HCT116 (cell line): ENCODE measurements around the gene MTHFD1L. TPM values are rescaled to one million over a fixed set of nuclear protein-coding genes. Genes with fewer than 3 reads are reported as not detected.

Experiments used
- ATAC-seq: fragments of 200-7000 bp; cut with Tn5 transposase; 2 replicates; pipeline ENCODE4 v1.9.1; 2020; ENCODE audit warnings: mild to moderate bottlenecking, moderate library complexity
- BruUV-seq: library from RNA; stranded (reverse); fragments of 400-500 nt; replicated peaks from 2 replicates; lab custom pipeline; 2021; lab: Mats Ljungman, UMichigan
- CTCF ChIA-PET: fragments of 300-600 bp; sonication (Branson Sonifier 250); formaldehyde crosslinking; loops from one replicate; lab custom pipeline; 2021; ENCODE audit warnings: antibody characterized with exemption; lab: Charles Lee
- POLR2A ChIA-PET: fragments of 300-600, 350-600 bp; sonication (Branson Sonifier 250); formaldehyde crosslinking; loops from one replicate; lab custom pipeline; 2021; ENCODE audit warnings: antibody characterized with exemption; lab: Charles Lee
- RAD21 ChIA-PET, 2 experiments: fragments of 300-600 bp; sonication (Branson Sonifier 250); formaldehyde crosslinking; loops; one replicate each; lab custom pipeline; 2023; ENCODE audit warnings: low total read pairs in 2 of 2; ENCODE audit not compliant: uncharacterized antibody in 2 of 2, unreplicated experiment in 2 of 2, low non-redundant PET in 1 of 2; lab: Charles Lee
- DNase-seq: peaks from one replicate; pipeline ENCODE4 v3.0.0-alpha.2; 2010; ENCODE audit warnings: low read depth, low spot score
- H2AFZ ChIP-seq: fragments of 200-600 bp; shearing (Covaris generic), sonication (generic); 2 replicates; pipeline ENCODE4 v1.6.1; 2017; ENCODE audit warnings: low read depth, mixed run types, mixed read lengths, antibody characterized with exemption, low read length; ENCODE audit not compliant: poor library complexity, severe bottlenecking
- H3K27ac ChIP-seq: 2 replicates; pipeline ENCODE4 v1.5.1; 2012; ENCODE audit warnings: low read depth, low read length
- H3K27me3 ChIP-seq: fragments of 200-600 bp; sonication (generic); 2 replicates; pipeline ENCODE4 v1.6.1; 2016; ENCODE audit warnings: mixed run types, low read length, mixed read lengths; ENCODE audit not compliant: insufficient read depth
- H3K36me3 ChIP-seq, 2 experiments: fragments of 200-500 bp in 1 of 2; fragments of 200-600 bp in 1 of 2; sonication (Bioruptor generic) in 1 of 2; sonication (generic) in 1 of 2; 2 replicates each; pipeline versions ENCODE4 v1.5.1 to v1.6.1; 2014 to 2016; ENCODE audit warnings: low read length in 2 of 2, inconsistent platforms in 1 of 2, mixed read lengths in 1 of 2, mixed run types in 1 of 2; ENCODE audit not compliant: insufficient read depth in 2 of 2, control insufficient read depth in 1 of 2
- H3K4me1 ChIP-seq, 2 experiments: fragments of 200-600 bp in 1 of 2; sonication (generic) in 1 of 2; 2 replicates each; pipeline versions ENCODE4 v1.5.1 to v1.6.1; 2012 to 2017; ENCODE audit warnings: low read length in 2 of 2, inconsistent platforms in 1 of 2, mild to moderate bottlenecking in 1 of 2, mixed read lengths in 1 of 2, mixed run types in 1 of 2, moderate library complexity in 1 of 2; ENCODE audit not compliant: insufficient read depth in 2 of 2, control insufficient read depth in 1 of 2
- H3K4me2 ChIP-seq: fragments of 200-600 bp; sonication (generic); 2 replicates; pipeline ENCODE4 v1.6.1; 2017; ENCODE audit warnings: mixed run types, low read length, mixed read lengths
- H3K4me3 ChIP-seq, 2 experiments: fragments of 200-600 bp in 1 of 2; sonication (generic) in 1 of 2; replicated peaks in 1 of 2; 2 replicates each; pipeline ENCODE4 v1.5.1; 2011 to 2016; ENCODE audit warnings: low read length in 2 of 2, control low read depth in 1 of 2, low read depth in 1 of 2, mild to moderate bottlenecking in 1 of 2, mixed read lengths in 1 of 2, mixed run types in 1 of 2
- H3K79me2 ChIP-seq: fragments of 200-600 bp; sonication (generic); 2 replicates; pipeline ENCODE4 v1.6.1; 2017; ENCODE audit warnings: mild to moderate bottlenecking, mixed run types, low read length, moderate library complexity, mixed read lengths; ENCODE audit not compliant: insufficient read depth
- H3K9ac ChIP-seq: fragments of 200-600 bp; sonication (generic); 2 replicates; pipeline ENCODE4 v1.6.1; 2016; ENCODE audit warnings: low read length, mixed read lengths
- H3K9me2 ChIP-seq: fragments of 200-600 bp; sonication (generic), shearing (Covaris generic); 2 replicates; pipeline ENCODE4 v1.6.1; 2017; ENCODE audit warnings: mixed run types, mild to moderate bottlenecking, moderate library complexity; ENCODE audit not compliant: insufficient read depth
- H3K9me3 ChIP-seq, 2 experiments: fragments of 200-500 bp in 1 of 2; fragments of 200-600 bp in 1 of 2; sonication (Bioruptor generic) in 1 of 2; sonication (generic) in 1 of 2; 2 replicates each; pipeline ENCODE4 v1.6.1; 2014 to 2017; ENCODE audit warnings: low read length in 2 of 2, mixed read lengths in 2 of 2, inconsistent platforms in 1 of 2, low read depth in 1 of 2, mild to moderate bottlenecking in 1 of 2, mixed run types in 1 of 2, moderate library complexity in 1 of 2; ENCODE audit not compliant: control insufficient read depth in 1 of 2, insufficient read depth in 1 of 2
- H4K20me1 ChIP-seq: fragments of 200-600 bp; sonication (generic), shearing (Covaris generic); 2 replicates; pipeline ENCODE4 v1.6.1; 2017; ENCODE audit warnings: mixed run types, mild to moderate bottlenecking, moderate library complexity; ENCODE audit not compliant: insufficient read depth
- ATF3 ChIP-seq: IDR thresholded peaks from 2 replicates; pipeline ENCODE4 v1.6.1; 2012
- CBX3 ChIP-seq: IDR thresholded peaks from 2 replicates; pipeline ENCODE4 v1.6.1; 2012; ENCODE audit warnings: low read depth
- CEBPB ChIP-seq: IDR thresholded peaks from 2 replicates; pipeline ENCODE4 v1.6.1; 2012; ENCODE audit warnings: low read depth
- EGR1 ChIP-seq: IDR thresholded peaks from 2 replicates; pipeline ENCODE4 v1.6.1; 2012; ENCODE audit warnings: low read depth
- ELF1 ChIP-seq: IDR thresholded peaks from 2 replicates; pipeline ENCODE4 v1.6.1; 2012; ENCODE audit warnings: low read depth, borderline replicate concordance
- EZH2 ChIP-seq: fragments of 200-600 bp; sonication (generic); IDR thresholded peaks from 2 replicates; pipeline ENCODE4 v1.6.1; 2017; ENCODE audit warnings: antibody characterized with exemption, mixed run types
- EZH2phosphoT487 ChIP-seq: fragments of 200-600 bp; IDR thresholded peaks from 2 replicates; pipeline ENCODE4 v1.6.1; 2018; ENCODE audit warnings: antibody characterized with exemption, borderline replicate concordance
- FOSL1 ChIP-seq: IDR thresholded peaks from 2 replicates; pipeline ENCODE4 v1.6.1; 2012; ENCODE audit warnings: low read depth
- POLR2A ChIP-seq: IDR thresholded peaks from 2 replicates; pipeline ENCODE4 v1.7.0; 2011; ENCODE audit warnings: borderline replicate concordance; ENCODE audit not compliant: insufficient read depth, insufficient read length; ENCODE audit errors: extremely low read depth
- POLR2AphosphoS5 ChIP-seq: IDR thresholded peaks from 2 replicates; pipeline ENCODE4 v1.6.1; 2011; ENCODE audit warnings: mild to moderate bottlenecking, low read depth, low read length, moderate library complexity
- RAD21 ChIP-seq: IDR thresholded peaks from 2 replicates; pipeline ENCODE4 v1.6.1; 2012; ENCODE audit warnings: low read depth, mild to moderate bottlenecking
- REST ChIP-seq: IDR thresholded peaks from 2 replicates; pipeline ENCODE4 v1.6.1; 2012; ENCODE audit warnings: low read depth
- SP1 ChIP-seq: IDR thresholded peaks from 2 replicates; pipeline ENCODE4 v1.6.1; 2012; ENCODE audit warnings: low read depth
- SRF ChIP-seq: IDR thresholded peaks from 2 replicates; pipeline ENCODE4 v1.6.1; 2012; ENCODE audit warnings: low read depth
- TCF7L2 ChIP-seq: IDR thresholded peaks from 2 replicates; pipeline ENCODE4 v1.7.0; 2011; ENCODE audit warnings: borderline replicate concordance, inconsistent platforms; ENCODE audit not compliant: insufficient read depth, insufficient read length; ENCODE audit errors: extremely low read depth
- ZFX ChIP-seq: fragments of 450-650 bp; IDR thresholded peaks from 2 replicates; pipeline ENCODE4 v1.6.1; 2017
- ZNF274 ChIP-seq: fragments of 200-500 bp; sonication (Bioruptor generic); IDR thresholded peaks from 2 replicates; pipeline ENCODE4 v1.6.1; 2014; ENCODE audit warnings: mild to moderate bottlenecking, low read depth, low read length, inconsistent platforms
- intact Hi-C: fragments of 100-400 bp; cut with micrococcal nuclease; formaldehyde crosslinking; loops from 2 replicates; pipeline ENCODE4 v1.10.0; 2022
- total RNA-seq: library from RNA; stranded (reverse); gene quantifications from one replicate; pipeline ENCODE4 v1.2.1, GENCODE V29; 2021; ENCODE audit not compliant: unreplicated experiment
- TF ChIP-seq, protein P1 (sequence below): IDR thresholded peaks from 2 replicates; pipeline ENCODE4 v1.6.1; 2012

MTHFD1L gene
- total RNA-seq, 1 experiment from 2014 or later, result 127 TPM

- TF ChIP-seq, protein P1, sequence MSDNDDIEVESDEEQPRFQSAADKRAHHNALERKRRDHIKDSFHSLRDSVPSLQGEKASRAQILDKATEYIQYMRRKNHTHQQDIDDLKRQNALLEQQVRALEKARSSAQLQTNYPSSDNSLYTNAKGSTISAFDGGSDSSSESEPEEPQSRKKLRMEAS, result no peak
- TF ChIP-seq ELF1, result no peak
- TF ChIP-seq ZFX, result no peak
- no peak for TF ChIP-seq CEBPB
- no peak for TF ChIP-seq EGR1
- no peak for TF ChIP-seq POLR2A
- no peak for TF ChIP-seq REST
- TF ChIP-seq RAD21, result no peak
- TF ChIP-seq EZH2phosphoT487, result no peak
- no peak for TF ChIP-seq CBX3
- TF ChIP-seq TCF7L2, result no peak
Observed at GRCh38 chr6:150906641-150907326, 41.3 kb downstream of the MTHFD1L start (continued).

DNA sequence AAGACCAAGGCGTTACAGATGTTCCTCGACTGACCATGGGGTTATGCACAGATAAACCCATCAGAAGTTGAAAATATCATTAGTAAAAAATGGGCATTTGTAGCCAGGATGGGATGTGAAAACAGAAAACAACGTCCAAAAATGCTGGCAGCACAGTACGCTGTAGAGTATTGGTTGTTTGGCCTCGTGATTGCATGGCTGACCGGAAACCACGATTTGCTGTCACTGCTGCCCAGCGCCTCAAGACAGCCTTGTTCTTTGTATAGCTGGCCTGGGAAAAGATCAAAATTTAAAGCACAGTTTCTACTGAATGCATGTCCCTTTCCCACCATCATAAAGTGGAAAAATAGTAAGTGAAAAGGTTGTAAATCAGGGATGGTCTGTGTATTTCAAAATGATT, 41.9 kb downstream of the MTHFD1L start:
- RAD21 ChIA-PET, result interaction anchor here in 1 of 2 experiments (0.6 kb wide), 1 partner anchor 9 kb away, joined by 5 read pairs; no protein-coding TSS in a partner anchor
- Histone ChIP-seq H3K9me3 (no peaks in the 10 kb centered on the region), H3K4me3 (no peak overlapping the region), H3K27ac (no peak overlapping the region)
- BruUV-seq, result no TSS peak
- DNase-seq, result no peak
- TF ChIP-seq EZH2phosphoT487 (no peak), ZNF274 (no peak), TCF7L2 (no peak), SRF (no peak), POLR2A (no peak), POLR2AphosphoS5 (no peak), EGR1 (no peak), FOSL1 (no peak), SP1 (no peak), EZH2 (no peak), ATF3 (no peak)
- TF ChIP-seq, protein P1, result no peak
- TF ChIP-seq, all 23 proteins: peak for 0
- intact Hi-C loops, result no loop called here
- H3K4me1 ChIP-seq, result no peaks in the 10 kb centered on the region
- ChIA-PET CTCF (interaction anchor here (0.5 to 1.9 kb wide), 2 partner anchors 15 to 81 kb away, joined by 5 read pairs; no protein-coding TSS in a partner anchor), POLR2A (no interaction called here)
- peaks cover 5 to 29% of the 10 kb centered on the region in 2 experiments; a peak in 3 of 4 replicates for H3K36me3 ChIP-seq
- no peak overlapping the region for H2AFZ ChIP-seq
- H3K27me3 ChIP-seq, result no peaks in the 10 kb centered on the region
- H3K79me2 ChIP-seq, result peaks cover 33% of the 10 kb centered on the region
- ATAC-seq, result no peak
- no peak overlapping the region for H3K9ac ChIP-seq
- no peak overlapping the region for H3K4me2 ChIP-seq
- H3K9me2 ChIP-seq, result no peaks in the 10 kb centered on the region
- no peaks in the 10 kb centered on the region for H4K20me1 ChIP-seq
